ENCODE results near the gene LPCAT1.
"Not testable (repeated sequence)": the region's sequence is repeated elsewhere in the genome, so short reads cannot be mapped to it uniquely, and the experiment has no call there.

Gene LPCAT1

DNA sequence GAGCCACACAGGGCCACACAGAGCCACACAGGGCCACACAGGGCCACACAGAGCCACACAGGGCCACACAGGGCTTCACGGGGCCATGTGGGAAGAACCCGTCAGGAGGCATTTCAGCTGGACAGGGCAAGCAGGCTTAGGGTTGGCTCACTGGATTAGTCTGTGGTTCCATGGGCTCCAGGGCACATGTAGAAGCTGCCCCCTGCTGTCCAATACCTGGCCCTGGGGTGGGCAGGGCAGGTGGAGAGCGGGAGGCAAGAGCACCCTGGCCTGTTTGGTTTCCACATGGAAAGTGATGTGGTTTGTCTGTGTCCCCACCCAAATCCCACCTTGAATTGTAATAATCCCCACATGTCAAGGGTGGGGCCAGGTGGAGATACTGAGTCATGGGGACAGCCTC is 16.4 kb upstream of the LPCAT1 start:
- no peak for DNase-seq

DNA sequence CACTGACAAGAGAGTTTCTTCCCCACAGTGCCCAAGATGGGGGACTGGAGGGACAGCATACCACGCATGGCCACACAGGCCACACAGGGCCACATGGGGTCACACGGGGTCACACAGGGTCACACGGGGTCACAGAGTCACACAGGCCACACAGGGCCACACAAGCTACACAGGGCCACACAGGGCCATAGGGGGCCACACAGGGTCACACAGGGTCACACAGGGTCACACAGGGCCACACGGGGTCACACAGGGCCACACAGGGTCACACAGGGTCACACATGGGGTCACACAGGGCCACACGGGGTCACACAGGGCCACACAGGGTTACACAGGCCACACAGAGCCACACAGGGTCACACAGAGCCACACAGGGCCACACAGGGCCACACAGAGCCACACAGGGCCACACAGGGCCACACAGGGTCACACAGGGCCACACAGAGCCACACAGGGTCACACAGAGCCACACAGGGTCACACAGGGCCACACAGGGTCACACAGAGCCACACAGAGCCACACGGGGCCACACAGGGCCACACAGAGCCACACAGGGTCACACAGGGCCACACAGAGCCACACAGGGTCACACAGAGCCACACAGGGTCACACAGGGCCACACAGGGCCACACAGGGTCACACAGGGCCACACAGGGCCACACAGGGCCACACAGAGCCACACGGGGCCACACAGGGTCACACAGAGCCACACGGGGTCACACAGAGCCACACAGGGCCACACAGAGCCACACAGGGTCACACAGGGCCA is 15.8 kb upstream of the LPCAT1 start:
- DNase-seq: not testable (repeated sequence)

DNA sequence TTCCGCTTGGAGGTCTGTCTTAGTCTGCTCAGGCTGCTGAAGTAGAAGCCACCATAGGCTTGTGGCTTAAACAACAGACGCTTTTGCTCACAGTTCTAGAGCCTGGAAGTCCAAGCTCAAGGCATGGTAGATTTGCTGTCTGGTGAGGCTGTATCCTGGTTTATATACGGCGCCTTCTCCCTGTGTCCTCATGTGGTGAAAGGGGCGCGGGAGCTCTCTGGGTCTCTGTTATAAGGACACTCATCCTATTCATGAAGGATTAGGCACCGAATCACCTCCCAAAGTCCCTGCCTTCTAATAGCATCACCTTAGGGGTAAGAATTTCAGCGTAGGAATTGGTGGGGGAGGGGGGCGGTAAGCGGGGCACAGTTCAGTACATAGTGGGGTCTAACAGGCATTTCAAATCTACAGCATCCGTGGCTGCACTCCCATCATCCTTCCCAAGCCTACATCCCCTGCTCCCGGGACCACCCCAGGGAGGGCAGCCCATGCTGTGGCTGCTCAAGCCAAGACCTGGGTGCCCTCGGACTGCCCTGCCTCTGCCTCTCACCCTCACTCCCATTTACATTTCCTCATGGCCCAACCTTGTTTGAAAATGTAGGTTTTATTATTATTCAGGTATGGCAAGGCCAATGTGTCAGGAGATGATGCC is 15.1 kb upstream of the LPCAT1 start:
- DNase-seq: no peak

DNA sequence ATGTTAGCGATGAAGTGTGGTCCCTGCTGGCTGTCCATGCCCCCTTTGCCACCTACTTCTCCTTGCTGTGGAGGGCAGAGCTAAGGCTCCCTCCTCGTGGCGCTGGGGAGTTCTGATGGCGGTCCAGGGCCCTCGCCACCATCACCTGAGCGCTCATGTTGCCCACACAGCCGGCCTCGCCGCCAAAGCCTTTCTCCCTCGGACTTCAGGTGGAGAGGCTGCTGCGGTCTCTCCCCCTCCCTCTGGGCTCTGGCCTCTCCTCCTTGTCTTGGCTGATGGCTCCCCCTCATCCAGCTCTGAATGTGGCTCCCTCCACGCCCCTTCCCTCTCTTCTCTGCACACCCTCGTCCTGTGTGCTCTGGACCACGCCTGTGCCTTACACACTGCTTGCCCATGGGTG is 14.5 kb upstream of the LPCAT1 start:
- no peak for DNase-seq

GRCh38 chr5:1537603-1538154 is 13.9 kb upstream of the LPCAT1 start:
- DNase-seq: no peak

- no peak for DNase-seq
These were observed 13.3 kb upstream of the LPCAT1 start for GRCh38 chr5:1536871-1537602.

DNA sequence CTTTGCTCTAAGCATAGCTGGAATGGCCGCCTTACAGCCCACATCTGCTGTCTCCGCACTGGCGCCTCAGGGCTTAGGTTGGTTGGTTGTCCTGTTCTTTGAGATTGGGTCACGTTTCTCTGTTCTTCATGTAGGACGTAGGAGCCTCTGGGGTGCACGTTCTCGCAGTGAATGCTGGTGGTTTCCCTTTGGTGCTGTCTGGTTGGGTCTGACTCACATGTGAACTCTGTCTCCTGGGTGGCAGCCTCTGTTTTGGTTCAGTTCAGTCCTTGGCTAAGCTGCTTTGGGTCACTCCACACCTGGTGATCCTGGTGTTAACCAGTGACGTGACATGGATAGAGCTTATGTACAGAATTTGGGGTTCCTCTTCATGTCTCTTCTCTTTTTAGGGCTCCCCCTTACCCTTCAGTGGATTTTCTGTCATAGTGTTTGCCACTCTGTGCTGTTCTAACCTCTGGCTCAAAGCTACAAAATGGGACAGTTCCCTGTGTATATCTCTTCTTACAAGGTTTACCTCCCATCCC is 12.6 kb upstream of the LPCAT1 start:
- no peak for DNase-seq

DNA sequence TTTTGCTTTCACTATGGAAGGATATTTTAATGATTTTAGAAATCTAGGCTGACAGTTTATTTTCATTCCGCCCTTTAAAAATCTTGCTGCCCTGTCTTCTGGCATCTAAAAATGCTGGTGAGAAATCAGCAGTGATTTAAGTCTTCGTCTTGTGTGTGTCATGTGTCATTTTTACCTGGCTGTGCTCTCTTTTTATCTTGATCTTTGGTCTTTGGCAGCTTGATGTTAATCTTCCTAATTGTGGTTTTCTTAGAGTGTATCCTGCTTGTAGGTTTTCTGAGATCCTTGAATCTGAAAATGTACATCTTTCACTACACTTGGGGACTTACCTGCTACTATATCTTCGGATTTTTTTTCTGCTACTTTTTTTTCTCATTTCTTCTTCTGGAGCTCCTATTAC is 11.9 kb upstream of the LPCAT1 start:
- no peak for DNase-seq

- no peak for DNase-seq
These were observed 8.6 kb upstream of the LPCAT1 start for GRCh38 chr5:1532384-1532783.

- DNase-seq: no peak
These were observed 5.7 kb upstream of the LPCAT1 start for GRCh38 chr5:1529498-1529897.

- DNase-seq: no peak
These were observed 3.9 kb upstream of the LPCAT1 start for GRCh38 chr5:1527533-1528205.

DNA sequence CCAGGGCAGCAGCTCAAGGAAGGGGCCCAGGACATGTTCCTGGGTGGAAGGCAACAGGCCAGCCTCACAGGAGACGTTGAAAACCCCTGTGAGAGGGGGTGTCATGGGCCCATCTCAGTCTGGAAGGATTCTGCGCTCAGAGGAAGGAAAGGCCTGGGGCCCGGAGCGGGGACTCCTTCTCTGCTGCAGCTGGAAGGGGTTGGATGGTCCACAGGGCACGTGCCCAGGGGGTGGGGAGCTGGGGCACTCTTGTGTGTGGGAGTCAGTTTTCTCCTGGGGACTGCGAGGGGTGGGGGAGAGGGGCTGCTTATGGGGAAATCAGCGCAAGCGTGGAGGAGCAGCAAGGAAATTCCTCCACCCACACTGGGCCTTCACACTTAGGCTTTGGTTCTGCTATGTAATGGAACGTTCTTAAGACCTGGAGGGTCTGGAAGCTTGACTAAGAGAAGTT is 2.9 kb upstream of the LPCAT1 start:
- DNase-seq: no peak

- DNase-seq: no peak
These were observed 2.5 kb upstream of the LPCAT1 start for GRCh38 chr5:1526190-1526631.

- no peak for DNase-seq
These were observed 1.9 kb upstream of the LPCAT1 start for GRCh38 chr5:1525624-1526189.

- DNase-seq: no peak
These were observed 1.3 kb upstream of the LPCAT1 start for GRCh38 chr5:1524799-1525623.

DNA sequence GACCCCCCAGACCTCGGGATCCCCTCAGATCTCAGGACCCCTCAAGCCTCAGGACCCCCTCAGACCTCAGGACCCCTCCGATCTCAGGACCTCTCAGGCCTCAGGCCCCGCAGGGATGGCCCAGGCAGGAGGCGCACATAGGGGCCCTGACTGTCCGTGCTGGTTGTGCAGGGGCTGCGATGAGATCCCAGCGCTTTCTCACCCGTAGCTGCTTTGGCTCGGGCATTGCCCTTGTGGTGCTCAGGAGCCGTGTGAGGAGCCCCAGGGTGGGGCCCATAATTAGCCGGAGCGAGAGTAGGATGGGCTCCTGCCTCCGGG is 680 bp upstream of the LPCAT1 start:
- no peak for DNase-seq

DNA sequence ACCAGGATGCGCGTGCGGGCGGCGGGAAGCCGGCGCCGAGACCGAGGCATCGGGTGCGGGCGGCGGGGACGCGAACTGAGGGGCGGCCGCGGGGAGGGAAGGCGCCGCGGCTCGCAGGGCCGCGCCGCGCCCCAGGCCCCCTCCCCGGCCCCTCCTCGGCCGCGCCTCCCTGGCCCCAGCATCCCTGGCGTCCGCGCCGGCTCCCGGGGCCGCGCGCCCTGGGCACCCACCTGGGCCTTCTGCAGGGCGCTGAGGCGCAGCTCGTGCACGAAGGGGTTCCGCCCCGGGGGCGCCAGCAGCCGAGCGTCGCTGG is 324 bp downstream of the LPCAT1 start:
- no peak for DNase-seq

DNA sequence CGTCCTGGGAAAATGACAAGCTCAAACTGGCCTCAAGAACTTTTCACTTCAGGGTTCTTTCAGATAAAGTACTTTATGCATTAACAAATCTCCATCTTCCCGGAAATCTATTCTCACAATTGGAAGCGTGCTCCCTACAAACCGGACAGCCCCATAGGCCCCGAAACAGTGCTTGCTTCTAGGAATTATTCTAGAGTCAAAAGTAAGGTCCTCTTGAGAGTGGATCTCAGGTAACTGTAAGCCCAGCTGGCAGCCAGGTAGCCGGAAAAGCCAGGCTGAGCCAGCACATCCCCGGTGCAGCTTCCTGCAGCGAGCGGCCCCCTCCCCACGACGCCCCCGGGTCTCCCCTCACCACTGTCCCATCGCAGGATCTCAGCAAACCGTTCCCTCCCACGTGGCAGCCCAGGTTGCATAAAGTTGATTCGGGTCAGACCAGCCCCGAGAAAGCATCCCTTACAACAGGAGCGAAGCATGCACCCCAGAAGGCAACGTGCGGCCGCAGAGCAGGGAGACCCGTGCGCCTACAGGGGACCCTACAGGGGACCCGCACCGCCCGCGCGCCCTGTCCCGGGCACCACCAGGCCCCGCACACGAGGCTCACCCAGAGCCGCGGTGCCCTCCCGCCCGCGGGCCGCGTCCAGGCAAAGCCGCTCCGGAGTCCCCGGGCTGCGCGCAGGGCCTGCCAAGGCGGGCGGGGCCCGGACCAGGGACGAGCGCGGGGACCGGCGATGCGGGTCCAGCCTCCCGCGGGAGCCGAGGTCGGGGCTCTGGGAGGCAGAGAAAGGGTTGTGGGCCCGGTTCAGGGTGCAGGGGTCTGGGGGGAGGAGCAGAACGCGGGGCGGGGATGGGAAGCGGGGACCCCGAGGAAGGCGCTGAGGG is 920 bp downstream of the LPCAT1 start:
- no peak for DNase-seq

GRCh38 chr5:1521671-1522600 is 1.8 kb downstream of the LPCAT1 start:
- DNase-seq: no peak
